ENCODE results near the gene GLB1L2. TPM values are rescaled to one million over a fixed set of nuclear protein-coding genes. Genes with fewer than 3 reads are reported as not detected.
A peak's percentile ranks its signal among the peaks of the same experiment; 100 is the strongest.

GLB1L2 gene
- total RNA-seq, 2 donors from 2014 or later: 45.6 to 60.0 TPM

DNA sequence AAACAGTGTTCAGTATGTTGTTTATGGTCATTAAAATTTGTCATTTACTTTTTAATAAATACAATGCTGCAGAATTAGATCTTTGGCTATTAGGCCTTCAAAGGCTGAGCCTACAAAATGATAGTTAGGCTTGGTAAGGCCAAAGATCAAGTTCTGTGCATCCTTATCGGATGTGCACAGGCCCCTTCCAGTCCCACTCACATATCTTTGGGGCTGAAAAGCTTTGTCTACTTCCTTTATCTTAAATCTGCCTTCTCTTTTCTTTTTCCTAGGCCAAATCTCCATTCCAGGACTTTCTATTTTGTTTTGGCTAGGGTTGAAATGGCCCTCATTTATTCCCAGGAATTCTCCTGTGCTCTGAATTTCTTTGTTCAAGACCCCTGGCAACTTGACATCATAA lies 3.4 kb upstream of the GLB1L2 start:
- Histone ChIP-seq H3K4me3 (no peak overlapping the region), H3K27ac (peak overlapping the region in 1 of 2 donors; percentile 2), H3K36me3 (no peaks in the 10 kb centered on the region), H3K27me3 (replicated peaks; ENCODE audit: insufficient read depth) (no peaks in the 10 kb centered on the region), H3K4me1 (replicated peaks) (peaks cover 4% of the 10 kb centered on the region), H3K9me3 (no peaks in the 10 kb centered on the region)
- WGBS: 100% methylated on average over 1 of the region's 1 CpG
- DNase-seq (ENCODE audit: low spot score): no peak
- intact Hi-C loops (cut with DNase I): no loop called here
- TF ChIP-seq, protein P1, sequence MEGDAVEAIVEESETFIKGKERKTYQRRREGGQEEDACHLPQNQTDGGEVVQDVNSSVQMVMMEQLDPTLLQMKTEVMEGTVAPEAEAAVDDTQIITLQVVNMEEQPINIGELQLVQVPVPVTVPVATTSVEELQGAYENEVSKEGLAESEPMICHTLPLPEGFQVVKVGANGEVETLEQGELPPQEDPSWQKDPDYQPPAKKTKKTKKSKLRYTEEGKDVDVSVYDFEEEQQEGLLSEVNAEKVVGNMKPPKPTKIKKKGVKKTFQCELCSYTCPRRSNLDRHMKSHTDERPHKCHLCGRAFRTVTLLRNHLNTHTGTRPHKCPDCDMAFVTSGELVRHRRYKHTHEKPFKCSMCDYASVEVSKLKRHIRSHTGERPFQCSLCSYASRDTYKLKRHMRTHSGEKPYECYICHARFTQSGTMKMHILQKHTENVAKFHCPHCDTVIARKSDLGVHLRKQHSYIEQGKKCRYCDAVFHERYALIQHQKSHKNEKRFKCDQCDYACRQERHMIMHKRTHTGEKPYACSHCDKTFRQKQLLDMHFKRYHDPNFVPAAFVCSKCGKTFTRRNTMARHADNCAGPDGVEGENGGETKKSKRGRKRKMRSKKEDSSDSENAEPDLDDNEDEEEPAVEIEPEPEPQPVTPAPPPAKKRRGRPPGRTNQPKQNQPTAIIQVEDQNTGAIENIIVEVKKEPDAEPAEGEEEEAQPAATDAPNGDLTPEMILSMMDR (IDR thresholded peaks at IDR 0.05): no peak
- TF ChIP-seq POLR2AphosphoS5 (IDR thresholded peaks at IDR 0.05) (no peak), POLR2A (IDR thresholded peaks at IDR 0.05) (no peak)

DNA sequence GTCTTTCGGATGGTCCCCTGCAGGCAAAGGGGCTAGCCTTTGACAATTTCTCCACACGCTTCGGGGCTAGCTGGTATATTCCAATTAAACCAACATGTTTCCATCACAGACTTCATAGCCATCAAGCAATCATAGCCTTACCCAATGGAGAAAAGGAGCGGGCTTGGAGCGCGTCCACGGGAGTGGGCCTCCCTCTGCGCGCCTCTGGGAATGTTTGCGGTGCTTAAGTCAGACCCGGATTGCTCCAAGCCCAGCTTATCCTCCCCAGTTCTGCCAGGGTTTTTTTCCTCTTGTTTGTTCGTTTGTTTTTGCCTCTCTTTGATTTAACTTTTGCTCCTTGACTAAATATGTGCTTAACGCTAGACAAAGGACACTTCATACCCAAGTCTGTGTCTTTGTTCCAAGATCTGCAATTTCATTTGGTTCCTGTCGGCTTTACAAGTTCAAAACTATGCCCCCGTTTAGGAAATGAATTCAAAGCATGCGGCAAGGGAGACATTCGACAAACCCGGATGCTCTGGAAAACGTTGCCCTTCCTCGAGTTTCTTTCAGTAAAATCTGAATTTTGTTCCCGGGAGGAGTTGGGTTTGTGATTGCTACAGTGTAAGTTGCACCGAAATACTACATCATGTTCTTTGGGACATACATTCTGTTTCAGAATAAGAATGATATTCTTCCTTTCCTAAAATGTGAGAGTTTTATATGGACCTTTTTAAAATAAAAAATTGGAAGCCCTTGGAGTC lies 1.0 kb upstream of the GLB1L2 start:
- Histone ChIP-seq H3K27ac (peak overlapping the region; percentile 66 to 68), H3K27me3 (replicated peaks; ENCODE audit: insufficient read depth) (no peaks in the 10 kb centered on the region), H3K9me3 (no peaks in the 10 kb centered on the region), H3K4me1 (replicated peaks) (peaks cover 4% of the 10 kb centered on the region), H3K4me3 (peak overlapping the region; percentile 29 to 48), H3K36me3 (no peaks in the 10 kb centered on the region)
- TF ChIP-seq, protein P1 (IDR thresholded peaks at IDR 0.05): no peak
- peak; percentile 48 for TF ChIP-seq POLR2AphosphoS5 (IDR thresholded peaks at IDR 0.05)
- intact Hi-C loops (cut with DNase I): loop anchor here (10.0 kb wide), 1 partner anchor 106 kb away; the partner anchor contains the start of genes NCAPD3 and VPS26B
- 19% methylated on average over 22 of the region's 22 CpGs for WGBS
- DNase-seq (ENCODE audit: low spot score): no peak

DNA sequence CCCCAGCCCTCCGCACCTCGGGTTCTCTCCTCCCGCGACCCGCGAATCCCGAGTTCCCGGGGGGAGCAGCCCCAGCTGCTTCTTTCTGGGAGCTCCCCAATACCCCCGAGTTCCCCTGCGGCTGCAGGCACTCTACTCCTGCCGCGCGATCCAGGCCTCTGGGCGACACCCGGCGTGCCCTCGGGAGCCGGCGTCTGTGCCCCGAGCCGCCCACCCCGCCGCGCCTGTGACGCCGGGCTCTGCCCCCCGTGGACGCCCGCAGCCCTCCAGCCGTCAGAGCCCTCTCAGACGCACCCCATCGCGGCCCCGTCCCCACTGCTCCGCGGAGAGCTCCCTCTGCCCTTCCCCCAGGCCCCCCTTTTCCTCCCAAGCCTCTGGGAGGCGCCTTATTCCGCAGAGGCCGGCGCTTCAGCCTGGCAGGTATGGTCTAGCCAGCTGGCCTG lies 422 bp downstream of the GLB1L2 start:
- 1% methylated on average over 38 of the region's 40 CpGs for WGBS
- Histone ChIP-seq H3K36me3 (no peaks in the 10 kb centered on the region), H3K27ac (peak overlapping the region; percentile 55 to 66), H3K4me3 (peak overlapping the region; percentile 48 to 59), H3K9me3 (no peaks in the 10 kb centered on the region), H3K4me1 (replicated peaks) (peaks cover 4% of the 10 kb centered on the region), H3K27me3 (replicated peaks; ENCODE audit: insufficient read depth) (no peaks in the 10 kb centered on the region)
- DNase-seq (ENCODE audit: low spot score): peak; percentile 43
- intact Hi-C loops (cut with DNase I): loop anchor here (10.0 kb wide), 1 partner anchor 107 kb away; the partner anchor contains the start of genes NCAPD3 and VPS26B
- TF ChIP-seq, protein P1 (IDR thresholded peaks at IDR 0.05): peak in 2 of 4 experiments; percentile 9 to 22
- no peak for TF ChIP-seq POLR2AphosphoS5 (IDR thresholded peaks at IDR 0.05)

DNA sequence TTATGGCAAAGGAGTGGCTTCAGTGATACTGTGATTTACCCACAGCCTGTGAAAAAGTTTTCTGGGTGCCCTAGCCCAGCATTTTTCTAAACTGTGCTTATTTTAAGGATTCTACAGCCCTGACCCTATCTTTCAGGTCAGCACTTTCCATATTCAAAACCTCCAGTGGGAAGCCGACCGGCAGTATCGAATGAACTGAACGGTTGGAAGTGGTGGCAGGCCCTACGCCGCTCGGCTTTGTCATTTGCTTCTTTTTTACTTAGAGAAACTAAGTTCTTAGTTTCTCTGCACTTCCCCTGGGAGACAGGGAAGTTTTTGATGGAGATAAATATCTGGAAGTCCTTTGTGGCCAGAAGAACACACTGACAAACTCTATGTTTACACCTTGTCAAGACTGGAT lies 994 bp downstream of the GLB1L2 start:
- DNase-seq (ENCODE audit: low spot score): no peak
- no peaks in the 10 kb centered on the region for H3K27me3 ChIP-seq (replicated peaks; ENCODE audit: insufficient read depth)
- TF ChIP-seq, protein P1 (IDR thresholded peaks at IDR 0.05): no peak
- TF ChIP-seq POLR2AphosphoS5 (IDR thresholded peaks at IDR 0.05) (no peak), POLR2A (IDR thresholded peaks at IDR 0.05) (no peak)
- peaks cover 4% of the 10 kb centered on the region for H3K4me1 ChIP-seq (replicated peaks)
- intact Hi-C loops (cut with DNase I): loop anchor here (10.0 kb wide), 1 partner anchor 108 kb away; the partner anchor contains the start of genes NCAPD3 and VPS26B
- no peaks in the 10 kb centered on the region for H3K9me3 ChIP-seq
- H3K36me3 ChIP-seq: no peaks in the 10 kb centered on the region
- H3K4me3 ChIP-seq: peak overlapping the region; percentile 48 to 59
- WGBS: 56% methylated on average over 7 of the region's 7 CpGs
- H3K27ac ChIP-seq: peak overlapping the region; percentile 55 to 66

Data from prostate gland (tissue), 2 donors.